Prostate gland (tissue), 2 donors: ENCODE results near the gene RASGRP1. TPM values are rescaled to one million over a fixed set of nuclear protein-coding genes. Genes with fewer than 3 reads are reported as not detected.

ENCODE experiments used
- DNase-seq: peaks from one replicate; pipeline ENCODE4 v3.0.0-alpha.2; 2019; ENCODE audit warnings: low spot score
- H3K27ac ChIP-seq, 2 donors: fragments of 200-600 bp; sonication (generic); 2 replicates each; pipeline ENCODE4 v1.5.1; 2017 to 2019
- H3K27me3 ChIP-seq: fragments of 200-600 bp; sonication (generic); replicated peaks from 2 replicates; pipeline ENCODE4 v1.5.1; 2019; ENCODE audit not compliant: insufficient read depth
- H3K36me3 ChIP-seq, 2 donors: fragments of 200-600 bp; sonication (generic); 1 replicate in 1 of 2; 2 replicates in 1 of 2; pipeline versions ENCODE4 v1.5.1 to v1.8.1; 2017 to 2019
- H3K4me1 ChIP-seq: fragments of 200-600 bp; sonication (generic); replicated peaks from 2 replicates; pipeline ENCODE4 v1.5.1; 2019
- H3K4me3 ChIP-seq, 2 donors: fragments of 200-600 bp; sonication (generic); 2 replicates each; pipeline ENCODE4 v1.5.1; 2017 to 2019
- H3K9me3 ChIP-seq: fragments of 200-600 bp; sonication (generic); 2 replicates; pipeline ENCODE4 v1.5.1; 2017
- CTCF ChIP-seq, 4 experiments: fragments of 200-600 bp in 2 of 4; fragments of 450-650 bp in 2 of 4; sonication (generic) in 2 of 4; IDR thresholded peaks; 1 replicate in 3 of 4; 2 replicates in 1 of 4; pipeline ENCODE4 v1.5.1; 2016 to 2019; ENCODE audit warnings: antibody characterized with exemption in 4 of 4, mild to moderate bottlenecking in 2 of 4, moderate library complexity in 2 of 4
- POLR2A ChIP-seq: fragments of 450-650 bp; IDR thresholded peaks from one replicate; pipeline ENCODE4 v1.6.1; 2016; ENCODE audit warnings: antibody characterized with exemption, mild to moderate bottlenecking
- POLR2AphosphoS5 ChIP-seq: sonication (generic); formaldehyde crosslinking; IDR thresholded peaks from one replicate; pipeline ENCODE4 v1.6.1; 2017; ENCODE audit warnings: antibody characterized with exemption
- WGBS: methylation state at CpG from one replicate; pipeline ENCODE4 v1.1.5; 2018; 5-methylcytosine and 5-hydroxymethylcytosine counted together
- intact Hi-C: fragments of 100-400 bp; cut with DNase I; formaldehyde crosslinking; loops from one replicate; pipeline ENCODE4 v1.14.2; 2022
- total RNA-seq, 2 donors: library from RNA; depleted of rRNA; stranded (reverse); fragments of >200 nt; gene quantifications; one replicate each; pipeline ENCODE4 v1.1.0, GENCODE V29; 2016

RASGRP1 gene
- total RNA-seq, 2 donors from 2014 or later = 0.36 to 7.6 TPM

DNA sequence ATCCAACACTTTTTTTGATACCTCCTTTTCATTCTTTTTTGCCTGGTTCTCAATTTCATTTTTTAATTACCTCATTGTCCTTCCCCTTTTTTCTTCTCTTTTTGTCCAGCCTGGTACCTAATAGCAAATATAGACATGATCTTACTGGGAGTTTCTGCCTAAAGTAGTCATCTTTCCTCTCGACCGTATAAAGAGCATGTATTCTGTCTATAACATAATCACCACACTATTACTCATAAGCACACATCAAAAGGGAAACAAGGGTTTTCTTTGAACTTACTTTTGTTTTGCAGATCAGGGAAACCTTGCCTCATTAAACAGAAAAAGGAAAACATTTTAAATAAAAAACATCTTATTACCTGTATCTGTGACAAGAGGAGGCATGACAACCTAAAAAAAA lies 77.7 kb downstream of the RASGRP1 start:
- 67% methylated on average over 2 of the region's 2 CpGs for WGBS
- Histone ChIP-seq H3K4me1 (no peaks in the 10 kb centered on the region), H3K27me3 (no peaks in the 10 kb centered on the region), H3K27ac (no peak overlapping the region), H3K36me3 (no peaks in the 10 kb centered on the region), H3K9me3 (no peaks in the 10 kb centered on the region), H3K4me3 (no peak overlapping the region)
- TF ChIP-seq CTCF (IDR thresholded peaks at IDR 0.05) = no peak
- intact Hi-C loops = no loop called here
- no peak for DNase-seq

DNA sequence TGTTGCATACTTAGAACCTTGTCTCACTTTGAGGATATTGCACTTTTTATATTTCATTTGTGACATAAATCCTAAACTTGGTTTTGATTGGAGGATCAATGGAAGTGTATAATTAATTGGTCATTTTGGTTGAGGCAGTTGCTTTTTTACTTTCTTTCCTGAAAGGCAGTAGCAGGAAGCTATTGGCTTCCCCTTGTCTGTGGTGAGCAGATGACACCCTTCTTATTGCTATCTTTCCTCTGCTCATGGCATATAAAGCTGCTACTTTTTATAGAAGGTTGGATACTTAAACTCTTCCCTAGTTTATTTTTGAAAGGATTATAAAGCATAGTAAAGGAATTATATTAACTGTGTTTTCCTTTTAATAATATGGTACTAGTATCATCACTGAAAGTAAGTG lies 82.0 kb downstream of the RASGRP1 start:
- H3K4me3 ChIP-seq = no peak overlapping the region
- TF ChIP-seq POLR2A (no peak), CTCF (IDR thresholded peaks at IDR 0.05) (no peak), POLR2AphosphoS5 (no peak)
- intact Hi-C loops = no loop called here
- H3K4me1 ChIP-seq = no peaks in the 10 kb centered on the region
- no peaks in the 10 kb centered on the region for H3K36me3 ChIP-seq
- no peaks in the 10 kb centered on the region for H3K27me3 ChIP-seq
- DNase-seq = no peak
- no peaks in the 10 kb centered on the region for H3K9me3 ChIP-seq
- H3K27ac ChIP-seq = no peak overlapping the region

DNA sequence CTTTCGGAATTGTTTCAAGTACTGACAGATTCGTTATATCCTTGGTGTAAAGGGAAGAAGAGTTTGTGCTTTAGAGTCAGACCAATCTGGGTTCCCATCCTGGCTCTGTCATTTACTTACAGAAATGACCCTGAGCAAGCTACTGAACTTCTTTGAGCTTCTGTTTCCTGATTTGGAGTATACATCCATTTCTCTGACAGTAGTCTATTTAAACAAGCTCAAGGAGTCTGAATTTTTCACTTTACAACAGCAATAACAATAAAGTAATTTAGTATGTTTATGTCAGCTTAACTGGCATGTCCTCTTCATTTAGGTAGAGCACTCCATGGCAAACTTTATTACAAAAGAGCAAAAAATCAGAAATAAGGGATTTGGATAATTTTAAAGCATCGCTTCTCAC lies 82.9 kb downstream of the RASGRP1 start:
- TF ChIP-seq POLR2A (no peak), CTCF (IDR thresholded peaks at IDR 0.05) (no peak), POLR2AphosphoS5 (no peak)
- H3K27ac ChIP-seq = no peak overlapping the region
- WGBS = 95% methylated on average over 3 of the region's 3 CpGs
- no peak for DNase-seq
- no peaks in the 10 kb centered on the region for H3K36me3 ChIP-seq
- no peaks in the 10 kb centered on the region for H3K27me3 ChIP-seq
- intact Hi-C loops = no loop called here
- H3K9me3 ChIP-seq = no peaks in the 10 kb centered on the region
- H3K4me1 ChIP-seq = no peaks in the 10 kb centered on the region
- H3K4me3 ChIP-seq = no peak overlapping the region

- H3K4me3 ChIP-seq = no peak overlapping the region
- no peak for DNase-seq
- H3K36me3 ChIP-seq = no peaks in the 10 kb centered on the region
- H3K9me3 ChIP-seq = no peaks in the 10 kb centered on the region
- H3K27ac ChIP-seq = no peak overlapping the region
- no peaks in the 10 kb centered on the region for H3K27me3 ChIP-seq
- 91% methylated on average over 5 of the region's 5 CpGs for WGBS
- intact Hi-C loops = no loop called here
- TF ChIP-seq POLR2A (no peak), POLR2AphosphoS5 (no peak), CTCF (IDR thresholded peaks at IDR 0.05) (no peak)
- no peaks in the 10 kb centered on the region for H3K4me1 ChIP-seq
Measured at GRCh38 chr15:38481113-38481512, 83.5 kb downstream of the RASGRP1 start.

- Histone ChIP-seq H3K27me3 (no peaks in the 10 kb centered on the region), H3K4me1 (no peaks in the 10 kb centered on the region), H3K27ac (no peak overlapping the region), H3K4me3 (no peak overlapping the region), H3K9me3 (no peaks in the 10 kb centered on the region), H3K36me3 (no peaks in the 10 kb centered on the region)
- TF ChIP-seq POLR2AphosphoS5 = no peak
- TF ChIP-seq CTCF (IDR thresholded peaks at IDR 0.05) = no peak
- TF ChIP-seq POLR2A = no peak
- DNase-seq = no peak
- intact Hi-C loops = loop anchor here (10.0 kb wide), 1 partner anchor 215 kb away; no protein-coding TSS in a partner anchor
- WGBS = 96% methylated on average over 1 of the region's 1 CpG
Measured at GRCh38 chr15:38479756-38480155, 84.9 kb downstream of the RASGRP1 start.
